Naive thymus-derived CD8-positive, alpha-beta T cell (primary cell): ENCODE data around the gene RAD51B. TPM values are rescaled to one million over a fixed set of nuclear protein-coding genes. Genes with fewer than 3 reads are reported as not detected.
A peak's percentile ranks its signal among the peaks of the same experiment; 100 is the strongest.
"Not testable (repeated sequence)": the region's sequence is repeated elsewhere in the genome, so short reads cannot be mapped to it uniquely, and the experiment has no call there.

Experiments
- ATAC-seq, 2 donors: fragments of 150-1000 bp; cut with Tn5 transposase in 1 of 2; sonication (Bioruptor Pico), chemical (Tn5 transposase) in 1 of 2; 1 replicate in 1 of 2; 2 replicates in 1 of 2; pipeline ENCODE4 v1.10.0; 2021; ENCODE audit warnings: mild to moderate bottlenecking in 2 of 2, moderate library complexity in 2 of 2
- POLR2A ChIA-PET: fragments of 350-600 bp; sonication (Branson Sonifier 250); formaldehyde crosslinking; loops from one replicate; lab custom pipeline; 2021; ENCODE audit warnings: antibody characterized with exemption; lab: Charles Lee
- DNase-seq, 10 donors: peaks; one replicate each; pipeline versions ENCODE4 v3.0.0 to v3.0.0-alpha.2; 2020 to 2022
- H3K27ac Mint-ChIP-seq, 10 donors: one replicate each; pipeline ENCODE4 v1.8.0; 2020 to 2022; ENCODE audit warnings: mild to moderate bottlenecking in 10 of 10, mixed read lengths in 10 of 10, moderate library complexity in 4 of 10, inconsistent platforms in 1 of 10
- H3K27me3 Mint-ChIP-seq, 5 donors: one replicate each; pipeline ENCODE4 v1.8.0; 2021 to 2022; ENCODE audit warnings: mixed read lengths in 5 of 5
- H3K36me3 Mint-ChIP-seq, 3 donors: one replicate each; pipeline ENCODE4 v1.8.0; 2020 to 2022; ENCODE audit warnings: mixed read lengths in 3 of 3, mild to moderate bottlenecking in 2 of 3, inconsistent platforms in 1 of 3
- H3K4me1 Mint-ChIP-seq, 4 donors: one replicate each; pipeline ENCODE4 v1.8.0; 2021 to 2022; ENCODE audit warnings: mixed read lengths in 4 of 4
- H3K4me3 Mint-ChIP-seq, 10 donors: one replicate each; pipeline ENCODE4 v1.8.0; 2020 to 2022; ENCODE audit warnings: mild to moderate bottlenecking in 10 of 10, mixed read lengths in 10 of 10, moderate library complexity in 6 of 10, inconsistent platforms in 1 of 10
- H3K9me3 Mint-ChIP-seq, 9 donors: one replicate each; pipeline ENCODE4 v1.8.0; 2020 to 2022; ENCODE audit warnings: mixed read lengths in 9 of 9, mild to moderate bottlenecking in 3 of 9, inconsistent platforms in 1 of 9, moderate library complexity in 1 of 9
- polyA plus RNA-seq, 3 donors: library from polyadenylated mRNA; unstranded; fragments of 300-500 nt; fragmentation: Illumina TruSeq; gene quantifications; one replicate each; pipeline ENCODE4 v1.2.3, GENCODE V29; 2021
- total RNA-seq, 8 experiments: library from RNA in 2 of 8; stranded (reverse) in 2 of 8; gene quantifications; one replicate each; pipeline ENCODE4 v1.2.3 and lab custom pipeline; 2021 to 2026

RAD51B gene
- total and polyA plus RNA-seq, 5 experiments from 2014 or later: 15.1 to 30.0 (median 26.4) TPM

DNA sequence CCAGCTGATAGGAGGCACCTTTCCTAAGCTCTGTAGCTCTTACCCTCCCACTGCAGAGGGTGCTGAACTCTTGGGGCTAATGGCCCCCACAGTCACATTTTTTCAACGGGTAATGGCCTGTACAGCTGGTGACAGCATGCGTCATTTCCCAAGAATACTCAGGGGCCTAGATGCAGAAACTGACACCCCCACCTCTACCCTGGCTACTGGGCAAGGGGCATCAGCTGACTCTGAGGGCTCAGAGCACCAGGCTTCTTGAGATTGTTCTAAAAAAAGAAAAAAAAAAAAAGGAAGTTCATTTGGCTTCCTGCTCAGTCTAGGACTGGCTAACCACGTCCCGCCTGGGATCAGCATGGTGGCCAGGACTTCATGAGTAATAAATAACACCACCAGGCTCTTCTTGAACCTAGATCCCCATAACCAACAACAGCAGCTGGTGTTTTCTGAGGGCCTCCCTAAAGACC is 938.1 kb downstream of the RAD51B start:
- Mint-ChIP-seq H3K4me3 (no peak overlapping the region), H3K36me3 (no peaks in the 10 kb centered on the region), H3K27me3 (peaks cover 0 to 2% (median 0%) of the 10 kb centered on the region in 5 donors), H3K4me1 (peaks cover 20 to 40% (median 30%) of the 10 kb centered on the region in 4 donors), H3K27ac (peak overlapping the region in 3 of 10 donors; percentile 37 to 69 (median 40)), H3K9me3 (no peaks in the 10 kb centered on the region)
- ATAC-seq (peak in 1 of 2 donors; percentile 41), DNase-seq (no peak)
- POLR2A ChIA-PET: interaction anchor here (0.9 to 1.6 kb wide), 3 partner anchors 23 to 59 kb away, joined by 4 to 5 read pairs (median 4); partner anchors contain the start of gene ZFP36L1

DNA sequence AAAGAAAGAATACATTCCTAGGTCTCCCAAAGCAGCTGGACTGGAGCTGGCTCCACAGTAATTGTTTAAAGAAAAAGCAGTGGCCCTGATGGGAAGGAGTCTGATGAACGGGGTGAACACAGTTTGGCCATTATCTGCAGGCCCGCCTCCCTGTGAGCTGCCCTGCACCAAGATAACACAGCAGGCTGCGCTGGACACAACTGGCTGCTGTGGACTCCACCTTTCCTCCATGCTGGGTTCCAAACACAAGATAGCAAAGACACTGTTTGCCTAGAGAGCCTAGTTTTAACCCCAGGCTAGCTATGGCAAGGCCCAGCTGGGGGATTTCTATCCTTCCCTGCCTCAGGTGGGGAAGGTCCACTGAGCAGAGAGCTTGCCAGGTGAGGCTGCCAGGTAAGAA is 938.7 kb downstream of the RAD51B start:
- H3K4me3 Mint-ChIP-seq: no peak overlapping the region
- no peaks in the 10 kb centered on the region for H3K9me3 Mint-ChIP-seq
- POLR2A ChIA-PET: interaction anchor here (1.0 kb wide), 1 partner anchor 9 kb away, joined by 3 read pairs; no protein-coding TSS in a partner anchor
- DNase-seq (no peak), ATAC-seq (no peak)
- H3K27me3 Mint-ChIP-seq: peaks cover 0 to 2% (median 0%) of the 10 kb centered on the region in 5 donors
- H3K36me3 Mint-ChIP-seq: no peaks in the 10 kb centered on the region
- H3K4me1 Mint-ChIP-seq: peaks cover 20 to 40% (median 30%) of the 10 kb centered on the region in 4 donors
- H3K27ac Mint-ChIP-seq: peak overlapping the region in 1 of 10 donors; percentile 24

DNA sequence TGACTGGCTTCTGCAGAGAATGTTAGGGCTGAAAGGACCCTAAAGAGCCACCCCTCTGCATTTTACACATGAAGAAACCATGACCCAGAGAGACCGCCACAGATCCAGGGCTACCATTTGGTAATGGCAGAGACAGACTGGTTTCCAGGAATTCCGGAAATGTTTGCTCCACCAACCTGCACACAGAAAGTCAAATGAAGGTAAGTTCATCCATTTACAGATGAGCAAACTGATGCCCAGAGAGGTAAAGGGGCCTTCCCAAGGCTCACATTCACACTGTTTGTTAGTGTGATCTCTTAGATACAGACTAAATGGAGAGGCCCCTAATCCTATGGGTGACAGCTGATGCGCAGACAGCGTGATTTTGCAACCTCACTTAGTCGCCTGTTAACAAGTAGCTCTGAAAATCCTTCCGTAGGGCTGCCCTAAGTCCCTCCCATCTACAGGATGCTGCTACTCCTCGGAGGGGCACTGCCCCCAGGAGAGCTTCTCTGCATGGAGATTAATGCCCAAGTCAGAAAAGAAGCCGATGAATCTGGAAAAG is 939.5 kb downstream of the RAD51B start:
- ATAC-seq (no peak), DNase-seq (no peak)
- peaks cover 0 to 2% (median 0%) of the 10 kb centered on the region in 5 donors for H3K27me3 Mint-ChIP-seq
- H3K27ac Mint-ChIP-seq: peak overlapping the region in 1 of 10 donors; percentile 22
- peaks cover 20 to 38% (median 30%) of the 10 kb centered on the region in 4 donors for H3K4me1 Mint-ChIP-seq
- H3K4me3 Mint-ChIP-seq: no peak overlapping the region
- no peaks in the 10 kb centered on the region for H3K9me3 Mint-ChIP-seq
- H3K36me3 Mint-ChIP-seq: no peaks in the 10 kb centered on the region
- POLR2A ChIA-PET: interaction anchor here (0.6 to 1.2 kb wide), 3 partner anchors 8 to 34 kb away, joined by 3 read pairs; partner anchors contain the start of gene ZFP36L1

DNA sequence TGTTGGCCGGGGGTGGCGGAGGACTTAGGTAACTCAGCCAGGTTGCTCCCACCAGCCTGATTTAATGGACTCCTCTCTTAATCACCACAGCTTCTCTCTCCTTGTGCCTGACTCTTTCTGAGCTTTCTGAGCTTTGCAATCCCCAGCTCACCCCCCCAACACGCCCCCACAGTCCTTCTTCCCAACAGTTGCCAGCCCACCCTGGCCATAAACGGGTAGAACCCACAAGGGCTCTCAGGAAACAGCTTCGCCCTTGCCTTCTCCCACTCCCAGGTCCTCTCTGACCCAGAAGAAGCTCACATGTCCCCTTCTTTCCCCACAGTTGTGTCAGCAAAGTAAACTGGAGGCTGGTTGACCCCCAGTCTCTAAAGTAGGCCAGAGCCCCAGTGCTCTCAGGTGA is 940.4 kb downstream of the RAD51B start:
- H3K4me1 Mint-ChIP-seq: peaks cover 19 to 38% (median 29%) of the 10 kb centered on the region in 4 donors
- DNase-seq (peak in 1 of 10 donors; percentile 22), ATAC-seq (no peak)
- no peaks in the 10 kb centered on the region for H3K36me3 Mint-ChIP-seq
- POLR2A ChIA-PET: interaction anchor here (0.6 to 1.2 kb wide), 2 partner anchors 23 to 33 kb away, joined by 3 read pairs; partner anchors contain the start of gene ZFP36L1
- H3K4me3 Mint-ChIP-seq: no peak overlapping the region
- peaks cover 0 to 2% (median 0%) of the 10 kb centered on the region in 5 donors for H3K27me3 Mint-ChIP-seq
- peak overlapping the region in 3 of 10 donors; percentile 35 to 79 (median 41) for H3K27ac Mint-ChIP-seq
- no peaks in the 10 kb centered on the region for H3K9me3 Mint-ChIP-seq

DNA sequence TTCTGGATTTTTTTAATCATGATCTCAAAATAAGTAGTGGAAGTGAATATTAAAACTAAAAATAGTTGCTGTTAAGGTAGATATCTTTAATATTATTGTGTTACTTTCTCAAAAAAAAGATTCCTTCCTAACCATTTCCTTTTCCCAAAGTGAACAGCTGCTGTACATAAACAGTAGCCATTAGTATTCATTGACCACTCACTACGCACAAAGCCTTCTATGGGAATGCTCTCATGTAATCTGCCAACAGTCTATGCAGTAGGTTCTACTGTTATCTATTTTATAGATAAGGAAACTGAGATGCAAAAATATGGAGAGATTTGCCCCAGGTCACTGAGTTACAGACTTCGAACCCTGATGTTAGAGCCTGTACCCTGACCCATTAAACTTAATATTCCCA is 941.2 kb downstream of the RAD51B start:
- ATAC-seq (no peak), DNase-seq (peak in 1 of 10 donors; percentile 9)
- H3K9me3 Mint-ChIP-seq: no peaks in the 10 kb centered on the region
- peaks cover 20 to 42% (median 35%) of the 10 kb centered on the region in 4 donors for H3K4me1 Mint-ChIP-seq
- H3K27me3 Mint-ChIP-seq: peaks cover 0 to 2% (median 0%) of the 10 kb centered on the region in 5 donors
- H3K36me3 Mint-ChIP-seq: no peaks in the 10 kb centered on the region
- no peak overlapping the region for H3K4me3 Mint-ChIP-seq
- POLR2A ChIA-PET: interaction anchor here (1.1 to 3.0 kb wide), 3 partner anchors 11 to 29 kb away, joined by 3 to 8 read pairs (median 4); no protein-coding TSS in a partner anchor
- H3K27ac Mint-ChIP-seq: no peak overlapping the region

DNA sequence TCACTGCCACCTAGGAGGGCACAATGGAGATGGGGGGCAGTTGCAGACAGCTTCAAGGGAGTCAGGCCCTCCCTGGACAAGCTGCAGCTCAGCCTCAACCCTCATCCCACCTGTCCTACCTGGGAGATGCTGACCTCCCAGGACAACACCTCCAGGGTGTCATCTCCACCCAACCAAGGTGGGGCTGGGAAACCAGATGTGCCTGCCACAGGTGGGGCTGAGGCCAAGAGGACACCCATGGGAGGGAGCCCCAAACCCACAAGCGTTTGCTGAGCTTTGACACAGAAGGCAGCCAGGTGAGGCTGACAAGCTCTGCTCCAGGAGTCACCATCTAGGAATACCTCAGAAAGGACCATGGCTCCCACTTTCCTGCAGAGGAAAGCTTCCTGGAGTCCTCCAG is 941.8 kb downstream of the RAD51B start:
- peaks cover 19 to 42% (median 34%) of the 10 kb centered on the region in 4 donors for H3K4me1 Mint-ChIP-seq
- no peak for DNase-seq
- peaks cover 0 to 2% (median 0%) of the 10 kb centered on the region in 5 donors for H3K27me3 Mint-ChIP-seq
- POLR2A ChIA-PET: interaction anchor here (1.1 to 3.0 kb wide), 3 partner anchors 10 to 28 kb away, joined by 3 to 8 read pairs (median 4); no protein-coding TSS in a partner anchor
- no peaks in the 10 kb centered on the region for H3K36me3 Mint-ChIP-seq
- H3K9me3 Mint-ChIP-seq: no peaks in the 10 kb centered on the region
- peak overlapping the region in 1 of 10 donors; percentile 12 for H3K27ac Mint-ChIP-seq
- no peak for ATAC-seq
- no peak overlapping the region for H3K4me3 Mint-ChIP-seq

DNA sequence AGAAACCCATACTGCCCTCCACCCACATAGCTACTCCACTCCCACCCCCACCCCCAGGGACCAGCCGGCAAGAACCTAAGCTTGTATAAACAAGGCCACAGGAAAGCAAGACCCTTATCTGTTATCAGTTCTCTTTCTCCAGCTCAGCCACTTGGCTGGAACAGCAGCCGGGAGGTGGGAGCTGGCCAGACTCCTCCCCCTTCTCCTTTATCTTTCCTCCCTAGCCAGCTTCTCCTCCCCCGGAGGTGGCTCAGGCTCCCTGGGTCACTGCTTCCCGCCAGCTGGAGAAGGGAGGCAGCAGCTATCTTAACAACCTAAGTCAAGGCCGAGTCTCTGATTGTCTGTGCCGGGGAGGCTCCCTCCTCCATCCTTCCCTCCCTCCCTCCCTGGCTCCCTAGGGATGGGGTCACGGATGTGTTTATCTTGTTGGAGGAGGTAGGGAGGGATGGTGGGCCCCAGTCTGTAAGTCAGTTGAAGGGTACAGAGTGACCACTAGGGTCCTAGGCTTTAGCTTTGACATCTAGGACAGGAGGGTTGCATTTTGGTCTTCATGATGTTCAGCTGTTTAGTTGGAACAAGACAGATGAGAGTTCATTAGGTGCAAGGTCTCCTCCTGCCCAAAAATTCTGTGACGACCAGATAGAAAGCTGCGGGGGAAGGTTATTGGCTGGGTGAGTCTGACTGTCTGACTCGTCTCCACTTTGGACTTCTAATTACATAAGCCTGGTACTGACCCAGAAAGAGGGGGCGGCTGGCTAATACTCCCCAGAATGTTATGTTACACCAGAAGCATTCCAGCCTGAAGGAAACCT is 943.6 kb downstream of the RAD51B start:
- POLR2A ChIA-PET: interaction anchor here (0.6 to 3.0 kb wide), 5 partner anchors 10 to 848 kb away, joined by 3 to 8 read pairs (median 3); no protein-coding TSS in a partner anchor
- ATAC-seq: no peak
- Mint-ChIP-seq H3K4me1 (peaks cover 14 to 42% (median 30%) of the 10 kb centered on the region in 4 donors), H3K36me3 (no peaks in the 10 kb centered on the region), H3K4me3 (no peak overlapping the region), H3K27ac (peak overlapping the region in 2 of 10 donors; percentile 1 to 43), H3K9me3 (no peaks in the 10 kb centered on the region), H3K27me3 (no peaks in the 10 kb centered on the region)
- DNase-seq: no peak

DNA sequence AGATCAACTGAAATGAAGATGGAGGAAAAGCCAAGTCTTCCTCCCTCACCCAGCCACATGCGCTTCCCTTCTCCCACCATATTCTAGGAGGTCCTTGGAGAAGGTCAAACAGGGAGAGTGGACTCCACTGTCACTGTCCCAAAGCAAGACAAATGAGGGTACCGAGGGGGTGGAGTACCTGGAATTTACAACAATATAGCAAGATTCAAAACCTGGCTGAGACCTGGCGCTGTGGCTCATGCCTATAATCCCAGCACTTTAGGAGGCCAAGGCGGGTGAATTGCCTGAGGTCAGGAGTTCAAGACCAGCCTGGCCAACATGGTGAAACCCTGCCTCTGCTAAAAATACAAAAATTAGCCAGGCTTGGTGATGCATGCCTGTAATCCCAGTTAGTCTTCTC is 944.3 kb downstream of the RAD51B start:
- H3K27ac Mint-ChIP-seq: peak overlapping the region in 2 of 10 donors; percentile 1 to 43
- H3K27me3 Mint-ChIP-seq, H3K36me3 Mint-ChIP-seq, DNase-seq, H3K9me3 Mint-ChIP-seq, H3K4me3 Mint-ChIP-seq, ATAC-seq: not testable (repeated sequence)
- H3K4me1 Mint-ChIP-seq: peaks cover 12 to 40% (median 29%) of the 10 kb centered on the region in 4 donors
- POLR2A ChIA-PET: interaction anchor here (0.6 to 3.0 kb wide), 3 partner anchors 9 to 27 kb away, joined by 3 to 8 read pairs (median 6); no protein-coding TSS in a partner anchor

DNA sequence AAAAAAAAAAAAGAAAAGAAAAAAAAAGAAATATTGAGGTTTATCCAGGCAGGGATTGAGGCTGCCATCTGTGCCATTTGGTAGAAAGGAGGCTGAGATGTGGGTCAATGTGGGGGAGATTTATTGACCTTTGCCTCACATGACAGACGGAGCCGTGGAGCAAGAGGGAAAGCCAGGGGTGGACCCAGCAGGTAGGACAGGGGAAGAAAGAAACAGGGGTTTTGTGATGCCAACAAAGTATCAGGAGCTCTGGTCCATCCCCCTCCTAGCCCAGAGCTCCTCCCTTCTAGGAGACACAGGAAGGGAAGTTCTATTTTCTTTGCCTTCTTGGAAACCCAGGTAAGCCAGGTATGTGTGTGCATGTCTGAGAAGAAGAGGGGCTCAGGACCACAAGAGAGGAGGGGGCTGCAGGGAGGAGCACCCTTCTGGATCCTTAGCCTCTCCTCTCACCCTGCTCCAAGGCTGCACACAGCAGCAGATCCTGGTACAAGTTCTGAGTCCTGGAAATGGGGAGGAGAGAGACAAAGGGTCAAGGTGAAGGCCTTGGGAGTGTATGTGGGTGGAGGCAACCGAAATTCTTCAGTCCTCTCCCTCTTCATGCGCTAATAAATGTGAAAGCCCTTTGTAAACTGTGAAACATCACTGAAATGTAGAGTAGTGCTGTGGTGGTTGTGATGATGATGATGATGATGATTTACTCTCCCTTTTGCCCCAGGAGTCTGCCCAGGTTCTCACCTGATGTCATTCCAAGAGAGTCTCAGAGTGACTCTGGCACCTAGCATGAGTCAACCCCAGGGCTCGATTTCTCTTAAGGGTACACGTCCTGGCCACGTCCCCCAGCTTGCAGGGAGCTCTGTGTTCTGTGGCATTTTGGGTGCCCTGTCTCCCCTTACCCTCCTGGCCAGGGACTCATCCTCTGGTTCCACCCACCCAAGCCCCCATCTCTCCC is 947.0 kb downstream of the RAD51B start:
- no peak overlapping the region for H3K4me3 Mint-ChIP-seq
- ATAC-seq: no peak

DNA sequence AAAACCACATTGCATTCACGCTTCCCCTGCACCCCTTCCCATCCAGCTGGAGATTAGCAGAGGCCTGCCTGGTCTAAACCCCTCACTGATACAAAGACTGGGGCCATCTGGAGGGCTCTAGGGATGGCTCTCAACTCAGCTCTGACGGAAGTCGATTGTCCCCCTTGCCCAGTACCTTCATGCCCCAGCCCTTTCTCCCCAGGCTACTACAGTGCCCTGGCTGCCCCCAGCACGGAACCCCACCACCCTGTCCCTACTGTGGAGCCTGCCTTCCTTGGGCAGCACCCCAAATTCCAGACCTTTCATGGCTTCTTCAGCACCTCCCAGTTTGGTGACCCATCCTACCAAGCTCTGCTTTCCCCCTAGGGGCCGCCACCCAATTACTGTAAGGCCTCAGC is 947.7 kb downstream of the RAD51B start:
- peak in 1 of 10 donors; percentile 40 for DNase-seq
- POLR2A ChIA-PET: interaction anchor here (1.4 to 2.1 kb wide), 4 partner anchors 9 to 81 kb away, joined by 3 to 8 read pairs (median 6); partner anchors contain the start of gene ZFP36L1
- peaks cover 28 to 46% (median 38%) of the 10 kb centered on the region in 4 donors for H3K4me1 Mint-ChIP-seq
- H3K27me3 Mint-ChIP-seq: no peaks in the 10 kb centered on the region
- H3K36me3 Mint-ChIP-seq: no peaks in the 10 kb centered on the region
- H3K27ac Mint-ChIP-seq: peak overlapping the region in 2 of 10 donors; percentile 41 to 82
- H3K9me3 Mint-ChIP-seq: no peaks in the 10 kb centered on the region
- no peak for ATAC-seq
- H3K4me3 Mint-ChIP-seq: no peak overlapping the region

More for the DNA sequence above, 947.0 kb downstream of the RAD51B start:
- peak overlapping the region in 5 of 10 donors; percentile 7 to 82 (median 77) for H3K27ac Mint-ChIP-seq
- POLR2A ChIA-PET: interaction anchor here (1.4 to 2.1 kb wide), 3 partner anchors 8 to 26 kb away, joined by 3 to 8 read pairs (median 6); partner anchors contain the start of gene ZFP36L1
- H3K36me3 Mint-ChIP-seq: no peaks in the 10 kb centered on the region
- H3K4me1 Mint-ChIP-seq: peaks cover 24 to 41% (median 35%) of the 10 kb centered on the region in 4 donors
- H3K9me3 Mint-ChIP-seq: no peaks in the 10 kb centered on the region
- H3K27me3 Mint-ChIP-seq: no peaks in the 10 kb centered on the region
- peak in 1 of 10 donors; percentile 19 for DNase-seq

DNA sequence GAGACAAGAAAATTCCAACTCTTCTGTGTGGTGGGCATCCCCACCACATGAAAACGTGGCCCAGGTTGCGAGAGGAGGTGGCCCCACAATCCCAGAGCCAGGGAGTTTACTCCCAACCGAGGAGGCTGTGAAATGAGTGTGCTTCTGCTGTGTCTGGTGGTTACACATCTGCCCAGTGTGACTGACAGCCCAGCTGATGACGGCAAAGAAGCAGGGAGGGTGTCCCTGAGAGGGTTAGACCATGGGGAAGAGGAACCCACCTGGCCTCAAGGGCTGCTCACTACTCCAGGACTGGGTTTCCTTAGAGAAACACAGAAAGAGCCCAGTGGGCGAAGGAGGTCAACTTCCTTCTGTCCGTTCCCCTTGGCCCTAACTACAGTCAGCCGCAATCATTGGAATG is 948.7 kb downstream of the RAD51B start:
- DNase-seq: peak in 1 of 10 donors; percentile 15
- Mint-ChIP-seq H3K36me3 (no peaks in the 10 kb centered on the region), H3K27ac (peak overlapping the region in 1 of 10 donors; percentile 67), H3K4me1 (peaks cover 33 to 57% (median 47%) of the 10 kb centered on the region in 4 donors), H3K4me3 (no peak overlapping the region), H3K27me3 (no peaks in the 10 kb centered on the region), H3K9me3 (no peaks in the 10 kb centered on the region)
- no peak for ATAC-seq
- POLR2A ChIA-PET: interaction anchor here (0.7 to 2.1 kb wide), 5 partner anchors 10 to 82 kb away, joined by 3 to 8 read pairs (median 3); partner anchors contain the start of gene ZFP36L1
